Heart left ventricle (tissue), 16 donors: ENCODE data around the gene DDX60. TPM values are rescaled to one million over a fixed set of nuclear protein-coding genes. Genes with fewer than 3 reads are reported as not detected.
"Not testable (repeated sequence)": the region's sequence is repeated elsewhere in the genome, so short reads cannot be mapped to it uniquely, and the experiment has no call there.

Source experiments
- ATAC-seq, 4 donors: fragments of 200-7000 bp; cut with Tn5 transposase; one replicate each; pipeline ENCODE4 v1.9.1; 2020 to 2022; ENCODE audit warnings: moderate library complexity in 4 of 4, mild to moderate bottlenecking in 3 of 4, moderate number of reproducible peaks in 1 of 4
- DNase-seq, 5 donors: peaks; one replicate each; pipeline ENCODE4 v3.0.0-alpha.2; 2020
- H3K27ac ChIP-seq, 12 donors: fragments of 200-600 bp; sonication (generic) in 4 of 12; one replicate each; pipeline versions ENCODE4 v1.5.0 to v1.8.0; 2016 to 2022; ENCODE audit warnings: mild to moderate bottlenecking in 2 of 12
- H3K27me3 ChIP-seq, 9 donors: fragments of 200-600 bp; sonication (generic) in 2 of 9; one replicate each; pipeline versions ENCODE4 v1.5.1 to v1.8.0; 2016 to 2022; ENCODE audit warnings: mild to moderate bottlenecking in 3 of 9
- H3K36me3 ChIP-seq, 9 donors: fragments of 200-600 bp; sonication (generic) in 2 of 9; one replicate each; pipeline versions ENCODE4 v1.5.0 to v1.8.0; 2018 to 2022; ENCODE audit warnings: mild to moderate bottlenecking in 2 of 9
- H3K4me1 ChIP-seq, 12 donors: fragments of 200-600 bp; sonication (generic) in 4 of 12; one replicate each; pipeline versions ENCODE4 v1.5.0 to v1.8.0; 2016 to 2022; ENCODE audit warnings: mild to moderate bottlenecking in 3 of 12
- H3K4me3 ChIP-seq, 12 donors: fragments of 200-600 bp; sonication (generic) in 4 of 12; one replicate each; pipeline versions ENCODE4 v1.5.0 to v1.8.0; 2017 to 2022; ENCODE audit warnings: mild to moderate bottlenecking in 9 of 12, moderate library complexity in 4 of 12
- H3K9me3 ChIP-seq, 12 donors: fragments of 200-600 bp; sonication (generic) in 4 of 12; one replicate each; pipeline versions ENCODE4 v1.5.0 to v1.8.0; 2016 to 2022; ENCODE audit warnings: mild to moderate bottlenecking in 1 of 12
- POLR2A ChIP-seq, 2 donors: fragments of 450-650 bp; IDR thresholded peaks; one replicate each; pipeline ENCODE4 v1.6.1; 2017; ENCODE audit warnings: antibody characterized with exemption in 2 of 2, mild to moderate bottlenecking in 2 of 2, moderate library complexity in 2 of 2
- WGBS, 4 donors: extraction: QIAGEN DNeasy Blood & Tissue Kit in 2 of 4; methylation state at CpG; one replicate each; pipeline versions ENCODE4 v1.1.5 to v1.1.7; 2013 to 2018; 5-methylcytosine and 5-hydroxymethylcytosine counted together
- intact Hi-C, 10 donors: fragments of 100-400 bp; cut with DNase I; formaldehyde crosslinking; loops; one replicate each; pipeline versions ENCODE4 v1.11.1 to v1.14.2; 2022
- polyA plus RNA-seq, 2 donors: library from polyadenylated mRNA; stranded (reverse); fragments of 200-250 nt; gene quantifications; one replicate each; pipeline ENCODE4 v1.2.3, GENCODE V29; 2013
- total RNA-seq, 9 donors: library from RNA; depleted of rRNA in 2 of 9; stranded (reverse); fragments of >200 nt in 2 of 9; fragmentation: NEBNext Ultra II Directional in 3 of 9; extraction: Animal tissue kit (Norgen Biotek cat#: 25700) in 3 of 9; gene quantifications; one replicate each; pipeline versions ENCODE4 v1.1.0 to v1.2.4, GENCODE V29; 2016 to 2023
- TF ChIP-seq, protein P1 (sequence below), 12 donors: fragments of 200-600 bp; sonication (generic) in 4 of 12; IDR thresholded peaks; one replicate each; pipeline versions ENCODE4 v1.5.0 to v1.8.0; 2018 to 2022; ENCODE audit warnings: antibody characterized with exemption in 12 of 12, mild to moderate bottlenecking in 5 of 12
- donor health status: ischemic (EF 13 %, LVEDD 7.1; RV severe dilation, severe dysfunction).
- donor health status: healthy with polysubstance abuse.
- donor health status: DM: no; HTN: yes; CAD: no.
- donor health status: DM: no; HTN: no; CAD: no.
- donor health status: ischemic (EF 25% LVEDD 6.9; RV normal size, moderate dysfunction).
- donor health status: ischemic (EF 25% LVEDD 5.7; RV mildly dilated, moderate dysfunction).
- donor health status: healthy.
- donor health status: DM: yes; HTN: yes; CAD: no.
- donor health status: ischemic (EF 35%, LVEDD 5.7; RV mildly dilated, moderate dysfunction).
- donor health status: nonischemic (EF 11% LVEDD 7.7; RV severe dilation, severe dysfunction).
- donor health status: DM: yes; HTN: yes; CAD: no.
- donor health status: PGD.
- donor health status: ischemic (EF 29% LVEDD 5.4; RV normal size, mild dysfunction).
- donor health status: nonischemic (EF 23%, LVEDD 6.1; RV moderate dilation, normal function).

Gene DDX60
- total and polyA plus RNA-seq, 11 donors = 1.4 to 27.2 (median 8.7) TPM

DNA sequence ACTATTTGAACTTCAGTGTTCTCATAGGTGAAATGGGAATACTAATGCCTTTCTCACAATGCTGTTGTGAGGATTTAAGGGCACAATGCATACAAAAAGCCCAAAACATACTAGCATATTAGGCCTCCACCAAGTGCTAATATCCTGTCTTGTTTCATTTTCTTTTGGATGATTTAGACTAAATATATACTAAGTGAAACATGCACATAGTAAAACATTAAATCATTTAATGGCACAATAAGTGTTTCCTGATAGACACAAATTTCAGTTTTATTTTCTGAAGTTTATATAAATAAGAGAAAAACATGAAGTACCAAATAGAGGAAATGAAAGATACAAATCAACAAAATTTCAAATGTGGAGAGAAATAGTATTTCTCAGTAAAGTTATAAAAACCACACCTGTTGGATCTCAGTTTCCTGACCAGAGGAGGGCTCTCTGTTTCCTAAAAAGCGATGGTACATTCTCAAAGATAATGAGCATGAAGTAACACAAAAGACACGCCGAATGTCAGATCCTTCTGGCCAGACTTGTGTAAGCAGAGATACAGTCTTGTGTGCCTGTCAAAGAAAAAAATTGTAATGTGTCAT is 25.1 kb downstream of the DDX60 start:
- no peak overlapping the region for H3K27ac ChIP-seq
- no peaks in the 10 kb centered on the region for H3K9me3 ChIP-seq
- DNase-seq (no peak), ATAC-seq (no peak)
- no peak overlapping the region for H3K4me3 ChIP-seq
- no peaks in the 10 kb centered on the region for H3K27me3 ChIP-seq
- H3K36me3 ChIP-seq = peaks cover 0 to 92% (median 72%) of the 10 kb centered on the region in 9 donors
- H3K4me1 ChIP-seq = no peaks in the 10 kb centered on the region
- WGBS, 4 donors = 87 to 90% (median 90%) methylated on average over 3 of the region's 3 CpGs
- no peak for TF ChIP-seq POLR2A (IDR thresholded peaks at IDR 0.05)
- TF ChIP-seq, protein P1, sequence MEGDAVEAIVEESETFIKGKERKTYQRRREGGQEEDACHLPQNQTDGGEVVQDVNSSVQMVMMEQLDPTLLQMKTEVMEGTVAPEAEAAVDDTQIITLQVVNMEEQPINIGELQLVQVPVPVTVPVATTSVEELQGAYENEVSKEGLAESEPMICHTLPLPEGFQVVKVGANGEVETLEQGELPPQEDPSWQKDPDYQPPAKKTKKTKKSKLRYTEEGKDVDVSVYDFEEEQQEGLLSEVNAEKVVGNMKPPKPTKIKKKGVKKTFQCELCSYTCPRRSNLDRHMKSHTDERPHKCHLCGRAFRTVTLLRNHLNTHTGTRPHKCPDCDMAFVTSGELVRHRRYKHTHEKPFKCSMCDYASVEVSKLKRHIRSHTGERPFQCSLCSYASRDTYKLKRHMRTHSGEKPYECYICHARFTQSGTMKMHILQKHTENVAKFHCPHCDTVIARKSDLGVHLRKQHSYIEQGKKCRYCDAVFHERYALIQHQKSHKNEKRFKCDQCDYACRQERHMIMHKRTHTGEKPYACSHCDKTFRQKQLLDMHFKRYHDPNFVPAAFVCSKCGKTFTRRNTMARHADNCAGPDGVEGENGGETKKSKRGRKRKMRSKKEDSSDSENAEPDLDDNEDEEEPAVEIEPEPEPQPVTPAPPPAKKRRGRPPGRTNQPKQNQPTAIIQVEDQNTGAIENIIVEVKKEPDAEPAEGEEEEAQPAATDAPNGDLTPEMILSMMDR (IDR thresholded peaks at IDR 0.05) = no peak
- intact Hi-C loops = no loop called here

GRCh38 chr4:168291242-168291641 is 27.3 kb downstream of the DDX60 start:
- no peak overlapping the region for H3K4me3 ChIP-seq
- intact Hi-C loops = no loop called here
- H3K4me1 ChIP-seq = no peaks in the 10 kb centered on the region
- H3K27ac ChIP-seq = no peak overlapping the region
- ATAC-seq = no peak
- no peaks in the 10 kb centered on the region for H3K27me3 ChIP-seq
- H3K9me3 ChIP-seq = no peaks in the 10 kb centered on the region
- H3K36me3 ChIP-seq = peaks cover 0 to 92% (median 78%) of the 10 kb centered on the region in 9 donors
- DNase-seq = no peak
- WGBS, 4 donors = 95 to 99% (median 97%) methylated on average over 1 of the region's 1 CpG
- no peak for TF ChIP-seq POLR2A (IDR thresholded peaks at IDR 0.05)
- TF ChIP-seq, protein P1 (IDR thresholded peaks at IDR 0.05) = no peak

DNA sequence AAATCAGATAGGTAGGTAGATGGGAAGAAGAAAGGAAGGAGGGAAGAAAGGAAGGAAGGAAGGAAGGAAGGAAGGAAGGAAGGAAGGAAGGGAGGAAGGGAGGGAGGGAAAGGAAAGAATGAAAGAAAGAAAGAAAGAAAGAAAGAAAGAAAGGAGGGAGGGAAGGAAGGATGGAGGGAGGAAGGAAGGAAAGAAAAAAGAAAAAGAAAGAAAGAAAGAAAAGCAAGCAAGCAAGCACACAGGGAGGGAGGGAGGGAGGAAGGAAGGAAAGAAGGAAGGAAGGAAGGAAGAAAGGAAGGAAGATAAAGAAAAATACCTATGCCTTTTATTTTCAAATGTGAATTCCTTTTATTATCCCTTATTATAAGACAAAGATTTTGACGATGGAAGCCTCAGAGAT is 32.7 kb downstream of the DDX60 start:
- H3K27me3 ChIP-seq, DNase-seq, H3K9me3 ChIP-seq, ATAC-seq, H3K4me3 ChIP-seq, H3K27ac ChIP-seq, intact Hi-C loops, H3K4me1 ChIP-seq: not testable (repeated sequence)
- H3K36me3 ChIP-seq = peaks cover 0 to 86% (median 59%) of the 10 kb centered on the region in 9 donors
- WGBS, 4 donors = 96 to 98% (median 97%) methylated on average over 1 of the region's 1 CpG

- intact Hi-C loops = no loop called here
Measured at GRCh38 chr4:168279556-168279955, 39.0 kb downstream of the DDX60 start.

More at GRCh38 chr4:168279556-168279955, 39.0 kb downstream of the DDX60 start:
- Histone ChIP-seq H3K27me3 (no peaks in the 10 kb centered on the region), H3K4me3 (no peak overlapping the region), H3K4me1 (no peaks in the 10 kb centered on the region), H3K9me3 (no peaks in the 10 kb centered on the region), H3K27ac (no peak overlapping the region), H3K36me3 (peaks cover 0 to 100% (median 83%) of the 10 kb centered on the region in 9 donors)
- TF ChIP-seq, protein P1 (IDR thresholded peaks at IDR 0.05) = no peak
- TF ChIP-seq POLR2A (IDR thresholded peaks at IDR 0.05) = no peak
- ATAC-seq (no peak), DNase-seq (no peak)
- 80 to 88% (median 84%) methylated on average over 2 of the region's 2 CpGs for WGBS, 4 donors
